Measurements from ENCODE around the gene MAFB.

GRCh38 chr20:40691566-40692239 lies 2.7 kb upstream of the MAFB start:
- TF ChIP-seq ZNF658 (tag by site-specific recombination; IDR thresholded peaks at IDR 0.05) (no peak), ZBTB7A (tag by site-specific recombination; IDR thresholded peaks at IDR 0.05; ENCODE audit: low read depth) (no peak), ZNF157 (tag by site-specific recombination; IDR thresholded peaks at IDR 0.05) (no peak), ZNF19 (tag by site-specific recombination; IDR thresholded peaks at IDR 0.05; ENCODE audit: low read depth) (no peak), CTCF (tag by site-specific recombination; IDR thresholded peaks at IDR 0.05) (no peak), ZNF274 (IDR thresholded peaks at IDR 0.05; ENCODE audit: low read length) (no peak), ZNF274 (tag by site-specific recombination; IDR thresholded peaks at IDR 0.05; ENCODE audit: borderline replicate concordance) (no peak), ZNF221 (tag by site-specific recombination; IDR thresholded peaks at IDR 0.05; ENCODE audit: borderline replicate concordance) (no peak), TRIM28 (IDR thresholded peaks at IDR 0.05; ENCODE audit: borderline replicate concordance, low read length) (no peak)
- TF ChIP-seq, protein P1, sequence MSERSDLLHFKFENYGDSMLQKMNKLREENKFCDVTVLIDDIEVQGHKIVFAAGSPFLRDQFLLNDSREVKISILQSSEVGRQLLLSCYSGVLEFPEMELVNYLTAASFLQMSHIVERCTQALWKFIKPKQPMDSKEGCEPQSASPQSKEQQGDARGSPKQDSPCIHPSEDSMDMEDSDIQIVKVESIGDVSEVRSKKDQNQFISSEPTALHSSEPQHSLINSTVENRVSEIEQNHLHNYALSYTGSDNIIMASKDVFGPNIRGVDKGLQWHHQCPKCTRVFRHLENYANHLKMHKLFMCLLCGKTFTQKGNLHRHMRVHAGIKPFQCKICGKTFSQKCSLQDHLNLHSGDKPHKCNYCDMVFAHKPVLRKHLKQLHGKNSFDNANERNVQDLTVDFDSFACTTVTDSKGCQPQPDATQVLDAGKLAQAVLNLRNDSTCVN (tag by site-specific recombination; optimal IDR thresholded peaks at IDR 0.05), result no peak
- TF ChIP-seq, protein P2, sequence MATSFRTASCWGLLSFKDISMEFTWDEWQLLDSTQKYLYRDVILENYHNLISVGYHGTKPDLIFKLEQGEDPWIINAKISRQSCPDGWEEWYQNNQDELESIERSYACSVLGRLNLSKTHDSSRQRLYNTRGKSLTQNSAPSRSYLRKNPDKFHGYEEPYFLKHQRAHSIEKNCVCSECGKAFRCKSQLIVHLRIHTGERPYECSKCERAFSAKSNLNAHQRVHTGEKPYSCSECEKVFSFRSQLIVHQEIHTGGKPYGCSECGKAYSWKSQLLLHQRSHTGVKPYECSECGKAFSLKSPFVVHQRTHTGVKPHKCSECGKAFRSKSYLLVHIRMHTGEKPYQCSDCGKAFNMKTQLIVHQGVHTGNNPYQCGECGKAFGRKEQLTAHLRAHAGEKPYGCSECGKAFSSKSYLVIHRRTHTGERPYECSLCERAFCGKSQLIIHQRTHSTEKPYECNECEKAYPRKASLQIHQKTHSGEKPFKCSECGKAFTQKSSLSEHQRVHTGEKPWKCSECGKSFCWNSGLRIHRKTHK (tag by site-specific recombination; IDR thresholded peaks at IDR 0.05), result no peak

All from HEK293 (cell line).